K562 (cell line): ENCODE measurements around the gene PTH1R. TPM values are rescaled to one million over a fixed set of nuclear protein-coding genes. Genes with fewer than 3 reads are reported as not detected.
A peak's percentile ranks its signal among the peaks of the same experiment; 100 is the strongest.

Experiments used
- CBFA2T3 ChIP-seq: fragments of 450-650 bp; IDR thresholded peaks from 2 replicates; pipeline ENCODE4 v1.6.1; 2017
- FOXP1 ChIP-seq: sonication (generic); formaldehyde crosslinking; IDR thresholded peaks from 2 replicates; pipeline ENCODE4 v1.8.0; 2022; ENCODE audit warnings: mild to moderate bottlenecking, missing genetic modification reagents
- HDAC2 ChIP-seq: fragments of 450-650 bp; IDR thresholded peaks from 2 replicates; pipeline ENCODE4 v1.6.1; 2016; ENCODE audit warnings: mild to moderate bottlenecking
- HDGF ChIP-seq: fragments of 450-650 bp; IDR thresholded peaks from 2 replicates; pipeline ENCODE4 v1.6.1; 2016
- KLF10 ChIP-seq: fragments of 250-450 bp; sonication (Bioruptor Pico); IDR thresholded peaks from 2 replicates; pipeline ENCODE4 v1.6.1; 2021; ENCODE audit warnings: matching md5 sums
- MAFK ChIP-seq: IDR thresholded peaks from 2 replicates; pipeline ENCODE4 v1.6.1; 2011; ENCODE audit warnings: low read length, improper control_type of control experiment
- PCBP2 ChIP-seq: fragments of 200-400 bp; formaldehyde crosslinking; IDR thresholded peaks from 2 replicates; pipeline ENCODE4 v1.6.1; 2018; ENCODE audit warnings: low read length, low read depth, mild to moderate bottlenecking, moderate library complexity; ENCODE audit not compliant: poor library complexity, severe bottlenecking
- RB1 ChIP-seq: fragments of 450-650 bp; IDR thresholded peaks from 2 replicates; pipeline ENCODE4 v1.6.1; 2017; ENCODE audit warnings: low read depth, mild to moderate bottlenecking
- RFX7 ChIP-seq: fragments of 250-450 bp; sonication (Bioruptor Pico); IDR thresholded peaks from 2 replicates; pipeline ENCODE4 v1.5.1; 2021; ENCODE audit warnings: mild to moderate bottlenecking
- STAG1 ChIP-seq: sonication (generic); formaldehyde crosslinking; IDR thresholded peaks from 2 replicates; pipeline ENCODE4 v1.5.0; 2020; ENCODE audit warnings: missing genetic modification reagents, borderline replicate concordance
- TAL1 ChIP-seq: fragments of 450-650 bp; IDR thresholded peaks from 2 replicates; pipeline ENCODE4 v1.6.1; 2016; ENCODE audit warnings: mild to moderate bottlenecking
- U2AF1 ChIP-seq: fragments of 200-400 bp; formaldehyde crosslinking; optimal IDR thresholded peaks from 2 replicates; pipeline ENCODE3; 2017; ENCODE audit warnings: mild to moderate bottlenecking, low read depth, low read length, moderate library complexity
- ZNF212 ChIP-seq: fragments of 450-650 bp; formaldehyde crosslinking; IDR thresholded peaks from 2 replicates; pipeline ENCODE4 v1.4.0; 2020; ENCODE audit warnings: mild to moderate bottlenecking
- polyA plus RNA-seq, 8 experiments: library from polyadenylated mRNA; depleted of rRNA in 4 of 8; stranded (reverse) in 5 of 8; unstranded in 3 of 8; fragments of >200 nt; fragmentation: Nextera tagmentation in 2 of 8; fragmentation: Illumina TruSeq in 1 of 8; extraction: Ambion mirVana in 2 of 8; extraction: Trizol in 1 of 8; gene quantifications; 2 replicates each; pipeline versions ENCODE4 v1.2.1 to v1.2.3, GENCODE V29; 2011 to 2014; ENCODE audit warnings: inconsistent platforms in 1 of 8, missing spikeins in 1 of 8
- total RNA-seq, 7 experiments: library from RNA; depleted of rRNA in 6 of 7; stranded (reverse); fragments of >200 nt in 6 of 7; fragmentation: Illumina TruSeq in 2 of 7; extraction: Trizol in 2 of 7; gene quantifications; 2 replicates each; pipeline versions ENCODE4 v1.2.1 to v1.2.3, GENCODE V29; 2011 to 2021; ENCODE audit warnings: low replicate concordance in 1 of 7
- TF ChIP-seq, protein P1 (sequence below): sonication (generic); formaldehyde crosslinking; IDR thresholded peaks from 2 replicates; pipeline ENCODE4 v1.5.0; 2020; ENCODE audit warnings: missing genetic modification reagents
- TF ChIP-seq, protein P2 (sequence below): fragments of 150-350 bp; IDR thresholded peaks from 2 replicates; pipeline ENCODE4 v1.6.1; 2014; ENCODE audit warnings: low read depth, mild to moderate bottlenecking, low read length, borderline replicate concordance
- TF ChIP-seq, protein P3 (sequence below): fragments of 450-650 bp; IDR thresholded peaks from one replicate; pipeline ENCODE4 v1.6.1; 2018; ENCODE audit warnings: mild to moderate bottlenecking, moderate library complexity; ENCODE audit not compliant: partially characterized antibody

PTH1R gene
- total and polyA plus RNA-seq, 9 of the 15 experiments (the other 6 are each of a cell fraction or from before 2014, with no cell fraction given) = not detected

GRCh38 chr3:46866720-46867549, 10.6 kb upstream of the PTH1R start (continued):
- TF ChIP-seq, protein P1, sequence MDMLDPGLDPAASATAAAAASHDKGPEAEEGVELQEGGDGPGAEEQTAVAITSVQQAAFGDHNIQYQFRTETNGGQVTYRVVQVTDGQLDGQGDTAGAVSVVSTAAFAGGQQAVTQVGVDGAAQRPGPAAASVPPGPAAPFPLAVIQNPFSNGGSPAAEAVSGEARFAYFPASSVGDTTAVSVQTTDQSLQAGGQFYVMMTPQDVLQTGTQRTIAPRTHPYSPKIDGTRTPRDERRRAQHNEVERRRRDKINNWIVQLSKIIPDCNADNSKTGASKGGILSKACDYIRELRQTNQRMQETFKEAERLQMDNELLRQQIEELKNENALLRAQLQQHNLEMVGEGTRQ = no peak
- TF ChIP-seq MAFK (no peak), ZNF212 (CRISPR knock-in tag) (no peak), U2AF1 (no peak), RB1 (0 out of 2 replicates have a peak, but pooled peaks have one; percentile 24), FOXP1 (CRISPR knock-in tag) (peak; percentile 55; the same call in 1 of the 2 replicates), HDAC2 (no peak), HDGF (no peak), RFX7 (CRISPR knock-in tag) (no peak), TAL1 (no peak), PCBP2 (no peak), KLF10 (CRISPR knock-in tag) (no peak), STAG1 (CRISPR knock-in tag) (peak; percentile 76), CBFA2T3 (no peak)
- TF ChIP-seq, protein P2, sequence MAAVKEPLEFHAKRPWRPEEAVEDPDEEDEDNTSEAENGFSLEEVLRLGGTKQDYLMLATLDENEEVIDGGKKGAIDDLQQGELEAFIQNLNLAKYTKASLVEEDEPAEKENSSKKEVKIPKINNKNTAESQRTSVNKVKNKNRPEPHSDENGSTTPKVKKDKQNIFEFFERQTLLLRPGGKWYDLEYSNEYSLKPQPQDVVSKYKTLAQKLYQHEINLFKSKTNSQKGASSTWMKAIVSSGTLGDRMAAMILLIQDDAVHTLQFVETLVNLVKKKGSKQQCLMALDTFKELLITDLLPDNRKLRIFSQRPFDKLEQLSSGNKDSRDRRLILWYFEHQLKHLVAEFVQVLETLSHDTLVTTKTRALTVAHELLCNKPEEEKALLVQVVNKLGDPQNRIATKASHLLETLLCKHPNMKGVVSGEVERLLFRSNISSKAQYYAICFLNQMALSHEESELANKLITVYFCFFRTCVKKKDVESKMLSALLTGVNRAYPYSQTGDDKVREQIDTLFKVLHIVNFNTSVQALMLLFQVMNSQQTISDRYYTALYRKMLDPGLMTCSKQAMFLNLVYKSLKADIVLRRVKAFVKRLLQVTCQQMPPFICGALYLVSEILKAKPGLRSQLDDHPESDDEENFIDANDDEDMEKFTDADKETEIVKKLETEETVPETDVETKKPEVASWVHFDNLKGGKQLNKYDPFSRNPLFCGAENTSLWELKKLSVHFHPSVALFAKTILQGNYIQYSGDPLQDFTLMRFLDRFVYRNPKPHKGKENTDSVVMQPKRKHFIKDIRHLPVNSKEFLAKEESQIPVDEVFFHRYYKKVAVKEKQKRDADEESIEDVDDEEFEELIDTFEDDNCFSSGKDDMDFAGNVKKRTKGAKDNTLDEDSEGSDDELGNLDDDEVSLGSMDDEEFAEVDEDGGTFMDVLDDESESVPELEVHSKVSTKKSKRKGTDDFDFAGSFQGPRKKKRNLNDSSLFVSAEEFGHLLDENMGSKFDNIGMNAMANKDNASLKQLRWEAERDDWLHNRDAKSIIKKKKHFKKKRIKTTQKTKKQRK = no peak
- TF ChIP-seq, protein P3, sequence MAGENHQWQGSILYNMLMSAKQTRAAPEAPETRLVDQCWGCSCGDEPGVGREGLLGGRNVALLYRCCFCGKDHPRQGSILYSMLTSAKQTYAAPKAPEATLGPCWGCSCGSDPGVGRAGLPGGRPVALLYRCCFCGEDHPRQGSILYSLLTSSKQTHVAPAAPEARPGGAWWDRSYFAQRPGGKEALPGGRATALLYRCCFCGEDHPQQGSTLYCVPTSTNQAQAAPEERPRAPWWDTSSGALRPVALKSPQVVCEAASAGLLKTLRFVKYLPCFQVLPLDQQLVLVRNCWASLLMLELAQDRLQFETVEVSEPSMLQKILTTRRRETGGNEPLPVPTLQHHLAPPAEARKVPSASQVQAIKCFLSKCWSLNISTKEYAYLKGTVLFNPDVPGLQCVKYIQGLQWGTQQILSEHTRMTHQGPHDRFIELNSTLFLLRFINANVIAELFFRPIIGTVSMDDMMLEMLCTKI = no peak
